Loucy (cell line): ENCODE data around the gene CSH1.

Experiments used
- H2AFZ ChIP-seq: fragments of 200-600 bp; sonication (generic); 2 replicates; pipeline ENCODE4 v1.6.0; 2016; ENCODE audit warnings: antibody characterized with exemption, mild to moderate bottlenecking, low read length, moderate library complexity
- H3F3A ChIP-seq: fragments of 200-600 bp; 2 replicates; pipeline ENCODE4 v1.6.0; 2016; ENCODE audit warnings: antibody characterized with exemption, low read depth, mild to moderate bottlenecking
- H3K27me3 ChIP-seq: fragments of 200-600 bp; sonication (generic); 2 replicates; pipeline ENCODE4 v1.6.1; 2014; ENCODE audit warnings: low read length, mild to moderate bottlenecking; ENCODE audit not compliant: insufficient read depth, poor library complexity, severe bottlenecking
- H3K36me3 ChIP-seq: fragments of 200-600 bp; sonication (generic); 2 replicates; pipeline ENCODE4 v1.6.1; 2016; ENCODE audit warnings: low read length; ENCODE audit not compliant: insufficient read depth
- H3K4me1 ChIP-seq: fragments of 200-600 bp; sonication (generic); 2 replicates; pipeline ENCODE4 v1.5.1; 2014; ENCODE audit warnings: low read length, mild to moderate bottlenecking; ENCODE audit not compliant: insufficient read depth, poor library complexity, severe bottlenecking
- H3K4me2 ChIP-seq: fragments of 200-600 bp; sonication (generic); 2 replicates; pipeline ENCODE4 v1.6.0; 2014; ENCODE audit warnings: antibody characterized with exemption, low read length, low read depth, mild to moderate bottlenecking; ENCODE audit not compliant: poor library complexity, severe bottlenecking
- H3K4me3 ChIP-seq: fragments of 200-600 bp; sonication (generic); 2 replicates; pipeline ENCODE4 v1.5.1; 2014; ENCODE audit warnings: low read length, mild to moderate bottlenecking, mixed read lengths; ENCODE audit not compliant: poor library complexity, severe bottlenecking
- H3K79me2 ChIP-seq: fragments of 200-600 bp; sonication (generic); 2 replicates; pipeline ENCODE4 v1.6.1; 2014; ENCODE audit warnings: low read length; ENCODE audit not compliant: insufficient read depth
- H3K9ac ChIP-seq: fragments of 200-600 bp; sonication (generic); 2 replicates; pipeline ENCODE4 v1.6.0; 2014; ENCODE audit warnings: mild to moderate bottlenecking, low read depth, low read length, moderate library complexity; ENCODE audit not compliant: poor library complexity, severe bottlenecking
- H3K9me2 ChIP-seq: fragments of 200-600 bp; sonication (generic); replicated peaks from 2 replicates; pipeline ENCODE4 v1.6.1; 2016; ENCODE audit warnings: low read depth, low read length, mixed read lengths
- H3K9me3 ChIP-seq: fragments of 200-600 bp; sonication (generic); 2 replicates; pipeline ENCODE4 v1.6.1; 2014; ENCODE audit warnings: mild to moderate bottlenecking, antibody characterized with exemption, low read length, low read depth; ENCODE audit not compliant: insufficient read depth
- H4K20me1 ChIP-seq: fragments of 200-600 bp; sonication (generic); 2 replicates; pipeline ENCODE4 v1.6.0; 2014; ENCODE audit warnings: antibody characterized with exemption, low read length, mild to moderate bottlenecking; ENCODE audit not compliant: insufficient read depth, poor library complexity, severe bottlenecking
- EZH2phosphoT487 ChIP-seq: fragments of 200-600 bp; IDR thresholded peaks from 2 replicates; pipeline ENCODE4 v1.6.1; 2018; ENCODE audit warnings: antibody characterized with exemption, mild to moderate bottlenecking, moderate library complexity, borderline replicate concordance
- TF ChIP-seq, protein P1 (sequence below): fragments of 200-600 bp; sonication (generic); conservative IDR thresholded peaks from 2 replicates; pipeline ENCODE4 v1.5.1; 2014; ENCODE audit warnings: mild to moderate bottlenecking, antibody characterized with exemption, low read length

The CSH1 gene

GRCh38 chr17:63939401-63939800 lies 43.0 kb upstream of the CSH1 start:
- Histone ChIP-seq H3K9me3 (no peaks in the 10 kb centered on the region), H3K4me2 (peak overlapping the region; percentile 10), H3K36me3 (no peaks in the 10 kb centered on the region), H4K20me1 (no peaks in the 10 kb centered on the region), H3K9me2 (no peaks in the 10 kb centered on the region), H3K9ac (peak overlapping the region; percentile 57), H3K27me3 (no peaks in the 10 kb centered on the region), H3F3A (no peaks in the 10 kb centered on the region), H2AFZ (no peak overlapping the region), H3K4me3 (no peak overlapping the region), H3K4me1 (peaks cover 20% of the 10 kb centered on the region), H3K79me2 (no peaks in the 10 kb centered on the region)
- TF ChIP-seq EZH2phosphoT487: no peak
- TF ChIP-seq, protein P1, sequence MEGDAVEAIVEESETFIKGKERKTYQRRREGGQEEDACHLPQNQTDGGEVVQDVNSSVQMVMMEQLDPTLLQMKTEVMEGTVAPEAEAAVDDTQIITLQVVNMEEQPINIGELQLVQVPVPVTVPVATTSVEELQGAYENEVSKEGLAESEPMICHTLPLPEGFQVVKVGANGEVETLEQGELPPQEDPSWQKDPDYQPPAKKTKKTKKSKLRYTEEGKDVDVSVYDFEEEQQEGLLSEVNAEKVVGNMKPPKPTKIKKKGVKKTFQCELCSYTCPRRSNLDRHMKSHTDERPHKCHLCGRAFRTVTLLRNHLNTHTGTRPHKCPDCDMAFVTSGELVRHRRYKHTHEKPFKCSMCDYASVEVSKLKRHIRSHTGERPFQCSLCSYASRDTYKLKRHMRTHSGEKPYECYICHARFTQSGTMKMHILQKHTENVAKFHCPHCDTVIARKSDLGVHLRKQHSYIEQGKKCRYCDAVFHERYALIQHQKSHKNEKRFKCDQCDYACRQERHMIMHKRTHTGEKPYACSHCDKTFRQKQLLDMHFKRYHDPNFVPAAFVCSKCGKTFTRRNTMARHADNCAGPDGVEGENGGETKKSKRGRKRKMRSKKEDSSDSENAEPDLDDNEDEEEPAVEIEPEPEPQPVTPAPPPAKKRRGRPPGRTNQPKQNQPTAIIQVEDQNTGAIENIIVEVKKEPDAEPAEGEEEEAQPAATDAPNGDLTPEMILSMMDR: no peak

DNA sequence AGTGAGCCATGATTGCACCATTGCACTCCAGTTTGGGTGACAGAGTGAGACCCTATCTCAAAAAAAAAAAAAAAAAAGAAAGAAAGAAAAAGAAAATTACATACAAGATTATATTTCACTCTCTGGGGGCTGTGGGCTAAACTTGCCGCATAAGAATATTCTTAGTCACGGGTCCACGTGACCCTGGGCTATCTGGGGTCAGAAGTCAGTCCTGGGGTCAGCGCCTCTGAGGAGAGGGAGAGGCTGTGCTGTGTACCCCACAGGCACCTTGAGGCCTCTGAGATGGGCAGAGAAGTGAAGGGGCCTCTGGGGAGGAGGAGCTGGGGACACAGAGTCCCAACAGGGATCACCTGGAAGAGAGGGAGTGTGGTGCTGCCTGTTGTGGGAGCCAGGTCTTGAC lies 41.5 kb upstream of the CSH1 start:
- Histone ChIP-seq H3K4me3 (no peak overlapping the region), H3K4me1 (peaks cover 31% of the 10 kb centered on the region), H2AFZ (no peak overlapping the region), H3F3A (no peaks in the 10 kb centered on the region), H3K9me3 (no peaks in the 10 kb centered on the region), H4K20me1 (no peaks in the 10 kb centered on the region), H3K79me2 (peaks cover 9% of the 10 kb centered on the region), H3K36me3 (no peaks in the 10 kb centered on the region), H3K4me2 (no peak overlapping the region), H3K27me3 (no peaks in the 10 kb centered on the region), H3K9me2 (no peaks in the 10 kb centered on the region), H3K9ac (peak overlapping the region; percentile 57)
- TF ChIP-seq EZH2phosphoT487: no peak
- TF ChIP-seq, protein P1: no peak

DNA sequence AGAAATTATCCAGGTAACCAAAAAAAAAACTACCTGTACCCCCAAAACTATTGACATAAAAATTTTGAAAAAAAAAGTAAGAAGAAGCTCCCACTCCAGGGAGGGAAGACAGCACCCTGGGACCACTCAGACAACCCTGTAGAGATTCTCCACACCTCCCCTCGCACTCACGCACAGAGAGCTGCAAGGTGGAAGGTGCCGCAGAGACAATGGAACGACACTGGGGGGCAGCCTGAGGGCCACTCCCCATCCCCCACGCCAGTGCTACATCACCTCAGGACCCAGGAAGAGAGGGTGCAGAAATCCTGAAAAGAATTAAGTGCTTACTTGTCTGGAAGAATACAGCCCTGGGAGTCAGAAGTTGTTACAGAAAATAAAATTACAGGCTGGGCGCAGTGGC lies 40.9 kb upstream of the CSH1 start:
- no peaks in the 10 kb centered on the region for H4K20me1 ChIP-seq
- no peak overlapping the region for H3K4me3 ChIP-seq
- peaks cover 15% of the 10 kb centered on the region for H3K79me2 ChIP-seq
- H2AFZ ChIP-seq: no peak overlapping the region
- H3K36me3 ChIP-seq: no peaks in the 10 kb centered on the region
- no peaks in the 10 kb centered on the region for H3K9me3 ChIP-seq
- H3K4me1 ChIP-seq: peaks cover 37% of the 10 kb centered on the region
- H3K27me3 ChIP-seq: no peaks in the 10 kb centered on the region
- TF ChIP-seq EZH2phosphoT487: no peak
- TF ChIP-seq, protein P1: peak; percentile 43
- no peaks in the 10 kb centered on the region for H3F3A ChIP-seq
- no peaks in the 10 kb centered on the region for H3K9me2 ChIP-seq
- no peak overlapping the region for H3K4me2 ChIP-seq
- no peak overlapping the region for H3K9ac ChIP-seq
